Activated T-cell treated with anti-CD3 and anti-CD28 coated beads for 4 hours (primary cell): ENCODE data around the gene USP36.

ENCODE experiments used
- DNase-seq: peaks from one replicate; pipeline ENCODE4 v3.0.0-alpha.2; 2020

The USP36 gene

GRCh38 chr17:78808163-78808562 lies 32.5 kb downstream of the USP36 start:
- DNase-seq, result no peak

- no peak for DNase-seq
Measured at GRCh38 chr17:78806451-78806850, 34.2 kb downstream of the USP36 start.

- DNase-seq, result peak; percentile 45
Measured at GRCh38 chr17:78805301-78805700, 35.3 kb downstream of the USP36 start.

GRCh38 chr17:78804777-78805176 lies 35.8 kb downstream of the USP36 start:
- no peak for DNase-seq

GRCh38 chr17:78803186-78803845 lies 37.3 kb downstream of the USP36 start:
- DNase-seq, result no peak

GRCh38 chr17:78802459-78802858 lies 38.2 kb downstream of the USP36 start:
- no peak for DNase-seq

- DNase-seq, result no peak
Measured at GRCh38 chr17:78802008-78802407, 38.6 kb downstream of the USP36 start.

GRCh38 chr17:78800132-78800931 lies 40.3 kb downstream of the USP36 start:
- no peak for DNase-seq

- DNase-seq, result no peak
Measured at GRCh38 chr17:78798695-78799559, 41.7 kb downstream of the USP36 start.

- no peak for DNase-seq
Measured at GRCh38 chr17:78797691-78798585, 42.7 kb downstream of the USP36 start.

- no peak for DNase-seq
Measured at GRCh38 chr17:78797213-78797612, 43.4 kb downstream of the USP36 start.

- no peak for DNase-seq
Measured at GRCh38 chr17:78796517-78796900, 44.1 kb downstream of the USP36 start.

- no peak for DNase-seq
Measured at GRCh38 chr17:78795861-78796516, 44.6 kb downstream of the USP36 start.

GRCh38 chr17:78794864-78795640 lies 45.6 kb downstream of the USP36 start:
- DNase-seq, result no peak

GRCh38 chr17:78794399-78794798 lies 46.2 kb downstream of the USP36 start:
- DNase-seq, result no peak

- no peak for DNase-seq
Measured at GRCh38 chr17:78793968-78794367, 46.6 kb downstream of the USP36 start.

- no peak for DNase-seq
Measured at GRCh38 chr17:78793415-78793814, 47.2 kb downstream of the USP36 start.

- no peak for DNase-seq
Measured at GRCh38 chr17:78791840-78792709, 48.5 kb downstream of the USP36 start.

GRCh38 chr17:78790552-78790951 lies 50.1 kb downstream of the USP36 start:
- no peak for DNase-seq

- DNase-seq, result no peak
Measured at GRCh38 chr17:78789663-78790181, 50.9 kb downstream of the USP36 start.
